ENCODE data around the gene HIKESHI. TPM values are rescaled to one million over a fixed set of nuclear protein-coding genes. Genes with fewer than 3 reads are reported as not detected.
A peak's percentile ranks its signal among the peaks of the same experiment; 100 is the strongest.

The HIKESHI gene
- total and polyA plus RNA-seq, 8 donors, result 28.5 to 67.2 (median 50.3) TPM

- no peak overlapping the region for H3K4me3 ChIP-seq
- intact Hi-C loops (cut with DNase I), result no loop called here
- H3K27ac ChIP-seq, result no peak overlapping the region
- no peaks in the 10 kb centered on the region for H3K27me3 ChIP-seq
- no peaks in the 10 kb centered on the region for H3K36me3 ChIP-seq
- no peak for ATAC-seq
- no peak for TF ChIP-seq CTCF (IDR thresholded peaks at IDR 0.05)
- H3K4me1 ChIP-seq, result no peaks in the 10 kb centered on the region
- no peaks in the 10 kb centered on the region for H3K9me3 ChIP-seq
- DNase-seq, result no peak
Observed at GRCh38 chr11:86372041-86372440, 70.0 kb downstream of the HIKESHI start.

DNA sequence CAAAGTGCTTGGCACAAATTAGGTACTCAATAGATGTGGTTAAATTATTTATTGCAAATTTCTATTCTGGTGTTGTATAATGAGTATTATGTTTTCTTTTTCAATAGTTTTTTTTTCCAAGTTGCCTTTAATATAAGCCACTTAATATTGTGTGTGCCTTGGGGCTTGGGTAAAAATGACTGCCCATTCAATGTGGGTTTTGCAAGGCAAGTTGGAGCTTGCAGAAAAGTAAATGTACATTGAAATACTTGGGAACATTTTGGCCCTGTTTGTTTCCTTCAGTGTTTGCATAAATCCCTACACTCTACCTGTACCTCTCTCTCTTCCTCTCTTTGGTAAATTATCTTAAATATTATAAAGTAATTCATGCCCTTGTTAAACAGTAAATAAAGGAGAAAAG is 70.5 kb downstream of the HIKESHI start:
- Histone ChIP-seq H3K27ac (no peak overlapping the region), H3K36me3 (no peaks in the 10 kb centered on the region), H3K9me3 (no peaks in the 10 kb centered on the region), H3K4me3 (no peak overlapping the region), H3K27me3 (no peaks in the 10 kb centered on the region), H3K4me1 (no peaks in the 10 kb centered on the region)
- DNase-seq (no peak), ATAC-seq (no peak)
- TF ChIP-seq CTCF (IDR thresholded peaks at IDR 0.05), result no peak
- intact Hi-C loops (cut with DNase I), result no loop called here

GRCh38 chr11:86374069-86374468 is 72.0 kb downstream of the HIKESHI start:
- no peak for TF ChIP-seq CTCF (IDR thresholded peaks at IDR 0.05)
- Histone ChIP-seq H3K27me3 (no peaks in the 10 kb centered on the region), H3K4me1 (no peaks in the 10 kb centered on the region), H3K36me3 (no peaks in the 10 kb centered on the region), H3K9me3 (no peaks in the 10 kb centered on the region), H3K4me3 (no peak overlapping the region), H3K27ac (no peak overlapping the region)
- ATAC-seq (no peak), DNase-seq (no peak)
- intact Hi-C loops (cut with DNase I), result no loop called here

- Histone ChIP-seq H3K4me1 (no peaks in the 10 kb centered on the region), H3K9me3 (no peaks in the 10 kb centered on the region), H3K27me3 (no peaks in the 10 kb centered on the region), H3K27ac (no peak within 1 kb of the TSS), H3K4me3 (no peak within 1 kb of the TSS), H3K36me3 (no peaks in the 10 kb centered on the region)
- intact Hi-C loops (cut with DNase I), result no loop called here
- ATAC-seq (peak; percentile 40), DNase-seq (peak in 3 of 4 donors; percentile 17 to 65 (median 33))
- no peak for TF ChIP-seq CTCF (IDR thresholded peaks at IDR 0.05)
Observed at GRCh38 chr11:86374586-86374985, 72.5 kb downstream of the HIKESHI start, which contains the start of gene CCDC81. Gene CCDC81 (plus strand): TSS chr11:86374887. CDS start chr11:86375164, 277 bp downstream.

DNA sequence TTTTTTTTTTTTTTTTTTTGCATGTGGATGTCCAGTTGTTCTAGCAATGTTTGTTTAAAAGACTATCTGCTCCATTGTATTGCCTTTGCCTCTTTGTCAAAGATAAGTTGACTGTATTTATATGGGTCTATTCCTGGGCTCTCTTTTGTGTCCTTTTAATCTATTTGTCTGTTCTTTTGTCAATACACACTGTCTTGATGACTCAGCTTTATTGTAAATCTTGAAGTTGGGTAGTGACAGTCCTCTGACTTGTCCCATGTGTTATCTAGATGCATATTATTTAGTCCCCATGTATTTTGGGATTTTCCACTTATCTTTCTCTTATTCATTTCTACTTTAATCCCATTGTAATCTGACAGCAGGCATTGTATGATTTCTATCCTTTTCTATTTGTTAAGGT is 75.9 kb downstream of the HIKESHI start:
- H3K27me3 ChIP-seq, result no peaks in the 10 kb centered on the region
- no peaks in the 10 kb centered on the region for H3K36me3 ChIP-seq
- TF ChIP-seq CTCF (IDR thresholded peaks at IDR 0.05), result no peak
- H3K27ac ChIP-seq, result no peak overlapping the region
- H3K4me1 ChIP-seq, result no peaks in the 10 kb centered on the region
- ATAC-seq (no peak), DNase-seq (no peak)
- no peak overlapping the region for H3K4me3 ChIP-seq
- H3K9me3 ChIP-seq, result no peaks in the 10 kb centered on the region
- intact Hi-C loops (cut with DNase I), result no loop called here

All from left lung (tissue), 10 donors.